Uterus (tissue), 4 donors: Measurements from ENCODE around the gene NDUFS7. TPM values are rescaled to one million over a fixed set of nuclear protein-coding genes. Genes with fewer than 3 reads are reported as not detected.

Source experiments
- DNase-seq, 2 donors: peaks; one replicate each; pipeline ENCODE4 v3.0.0-alpha.2; 2019 to 2020
- H3K27ac ChIP-seq, 2 donors: fragments of 200-600 bp; sonication (generic); 1 replicate in 1 of 2; 2 replicates in 1 of 2; pipeline ENCODE4 v1.5.1; 2016 to 2018
- H3K27me3 ChIP-seq, 2 donors: fragments of 200-600 bp; sonication (generic); one replicate each; pipeline ENCODE4 v1.5.1; 2018 to 2019; ENCODE audit warnings: control low read depth in 1 of 2
- H3K36me3 ChIP-seq, 2 donors: fragments of 200-600 bp; sonication (generic); one replicate each; pipeline ENCODE4 v1.5.1; 2019; ENCODE audit warnings: control low read depth in 1 of 2
- H3K4me1 ChIP-seq, 2 donors: fragments of 200-600 bp; sonication (generic); one replicate each; pipeline ENCODE4 v1.5.1; 2018 to 2019; ENCODE audit warnings: control low read depth in 1 of 2
- H3K4me3 ChIP-seq, 2 donors: fragments of 200-600 bp; sonication (generic); 1 replicate in 1 of 2; 2 replicates in 1 of 2; pipeline ENCODE4 v1.5.1; 2018 to 2019; ENCODE audit warnings: mild to moderate bottlenecking in 1 of 2
- H3K9me3 ChIP-seq, 2 donors: fragments of 200-600 bp; sonication (generic); one replicate each; pipeline ENCODE4 v1.5.1; 2019; ENCODE audit warnings: control low read depth in 1 of 2
- POLR2A ChIP-seq, 2 donors: fragments of 450-650 bp; IDR thresholded peaks; one replicate each; pipeline ENCODE4 v1.6.1; 2016; ENCODE audit warnings: antibody characterized with exemption in 2 of 2, mild to moderate bottlenecking in 1 of 2, moderate library complexity in 1 of 2
- intact Hi-C: fragments of 100-400 bp; cut with DNase I; formaldehyde crosslinking; loops from one replicate; pipeline ENCODE4 v1.15.1; 2023; ENCODE audit warnings: low total_unique reads
- total RNA-seq, 4 donors: library from RNA; depleted of rRNA in 3 of 4; stranded (reverse); fragments of >200 nt in 3 of 4; gene quantifications; one replicate each; pipeline versions ENCODE4 v1.1.0 to v1.2.4, GENCODE V29; 2014 to 2023
- TF ChIP-seq, protein P1 (sequence below), 4 experiments: fragments of 200-600 bp in 2 of 4; fragments of 450-650 bp in 2 of 4; sonication (generic) in 2 of 4; IDR thresholded peaks; one replicate each; pipeline ENCODE4 v1.5.1; 2016 to 2019; ENCODE audit warnings: antibody characterized with exemption in 4 of 4, mild to moderate bottlenecking in 2 of 4, moderate library complexity in 1 of 4
- donor health status: DM: yes; HTN: yes; CAD: no.

Gene NDUFS7
- total RNA-seq, 4 donors from 2014 or later: 39.2 to 65.5 (median 42.1) TPM

DNA sequence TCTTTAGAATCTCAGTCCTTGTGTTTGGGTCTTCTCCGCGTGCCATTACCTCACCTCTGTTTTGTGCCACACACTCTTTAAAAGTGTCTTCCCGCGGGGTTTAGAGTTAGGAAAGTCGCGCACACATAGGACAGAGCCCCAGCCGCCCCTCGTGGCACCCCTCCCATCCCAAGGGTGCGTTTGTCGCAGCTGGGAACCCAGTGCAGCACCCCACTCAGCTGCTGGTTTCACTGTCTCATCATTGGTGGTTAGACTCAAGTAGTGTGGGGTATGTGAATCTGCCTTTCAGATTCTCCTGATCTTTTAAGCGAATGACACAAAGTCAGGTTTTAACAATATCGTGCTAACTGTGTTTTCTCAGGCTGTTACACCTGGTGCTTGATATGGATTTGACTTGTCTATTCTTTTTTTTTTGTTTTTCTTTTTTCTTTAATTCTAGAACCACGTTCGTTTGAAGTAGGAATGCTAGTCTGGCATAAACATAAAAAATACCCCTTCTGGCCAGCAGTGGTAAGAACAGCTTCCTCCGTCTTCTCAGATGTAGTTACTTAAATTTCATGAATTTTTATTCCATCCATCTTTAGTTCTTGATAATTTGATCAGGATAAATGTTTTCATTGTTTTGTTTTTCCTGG, 19.5 kb upstream of the NDUFS7 start:
- Histone ChIP-seq H3K27ac (no peak overlapping the region), H3K4me1 (peaks cover 17 to 18% of the 10 kb centered on the region in 2 donors), H3K4me3 (no peak overlapping the region), H3K9me3 (no peaks in the 10 kb centered on the region), H3K27me3 (no peaks in the 10 kb centered on the region), H3K36me3 (no peaks in the 10 kb centered on the region)
- TF ChIP-seq, protein P1, sequence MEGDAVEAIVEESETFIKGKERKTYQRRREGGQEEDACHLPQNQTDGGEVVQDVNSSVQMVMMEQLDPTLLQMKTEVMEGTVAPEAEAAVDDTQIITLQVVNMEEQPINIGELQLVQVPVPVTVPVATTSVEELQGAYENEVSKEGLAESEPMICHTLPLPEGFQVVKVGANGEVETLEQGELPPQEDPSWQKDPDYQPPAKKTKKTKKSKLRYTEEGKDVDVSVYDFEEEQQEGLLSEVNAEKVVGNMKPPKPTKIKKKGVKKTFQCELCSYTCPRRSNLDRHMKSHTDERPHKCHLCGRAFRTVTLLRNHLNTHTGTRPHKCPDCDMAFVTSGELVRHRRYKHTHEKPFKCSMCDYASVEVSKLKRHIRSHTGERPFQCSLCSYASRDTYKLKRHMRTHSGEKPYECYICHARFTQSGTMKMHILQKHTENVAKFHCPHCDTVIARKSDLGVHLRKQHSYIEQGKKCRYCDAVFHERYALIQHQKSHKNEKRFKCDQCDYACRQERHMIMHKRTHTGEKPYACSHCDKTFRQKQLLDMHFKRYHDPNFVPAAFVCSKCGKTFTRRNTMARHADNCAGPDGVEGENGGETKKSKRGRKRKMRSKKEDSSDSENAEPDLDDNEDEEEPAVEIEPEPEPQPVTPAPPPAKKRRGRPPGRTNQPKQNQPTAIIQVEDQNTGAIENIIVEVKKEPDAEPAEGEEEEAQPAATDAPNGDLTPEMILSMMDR (IDR thresholded peaks at IDR 0.05): no peak
- no peak for TF ChIP-seq POLR2A (IDR thresholded peaks at IDR 0.05)
- no peak for DNase-seq
- intact Hi-C loops: no loop called here

DNA sequence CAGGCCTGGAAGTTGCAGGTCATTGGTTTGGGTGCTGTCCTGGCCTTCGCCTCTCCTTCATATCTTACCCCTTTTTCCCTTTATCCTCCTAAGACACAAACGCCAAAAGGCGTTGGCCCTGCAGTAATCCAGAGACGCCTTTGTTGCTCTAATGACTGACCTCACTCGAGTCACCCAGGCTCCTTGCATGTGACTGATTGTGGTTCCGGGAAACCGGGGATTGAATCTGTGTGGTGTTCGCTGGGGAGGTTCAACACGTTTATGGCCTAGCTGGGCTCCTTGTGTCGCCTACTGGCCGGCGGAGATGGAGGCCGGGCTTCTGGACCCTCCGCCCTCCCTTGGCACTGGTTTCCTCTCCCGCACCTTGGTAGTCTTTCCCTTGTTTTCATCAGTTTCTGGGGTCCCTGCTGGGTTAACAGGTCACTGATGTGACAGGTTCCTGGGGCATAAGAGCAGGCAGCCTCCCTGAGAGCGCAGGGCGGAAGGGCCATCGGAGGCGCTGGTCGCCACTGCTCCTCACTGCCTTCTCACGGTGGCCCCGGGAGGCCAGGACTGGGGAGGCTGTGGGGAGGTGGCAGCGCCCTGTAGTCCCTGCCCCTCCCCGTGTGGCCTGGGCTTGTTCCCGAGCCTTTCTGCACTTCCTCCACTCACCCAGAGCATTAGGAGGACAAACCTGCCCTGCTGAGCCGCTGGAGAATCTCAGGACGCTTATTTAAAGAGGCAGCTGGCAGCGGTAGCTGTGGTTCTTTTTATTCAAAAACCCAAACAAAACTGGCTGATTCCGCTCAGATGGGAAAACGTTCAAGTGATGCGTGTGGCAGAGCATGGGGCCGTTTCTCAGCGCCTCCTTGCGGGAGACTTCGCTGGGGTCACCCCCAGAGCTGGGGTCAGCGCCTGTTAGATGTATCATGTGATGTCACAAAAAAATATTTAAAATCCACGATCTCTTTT, 18.1 kb upstream of the NDUFS7 start:
- intact Hi-C loops: no loop called here
- no peaks in the 10 kb centered on the region for H3K36me3 ChIP-seq
- TF ChIP-seq, protein P1 (IDR thresholded peaks at IDR 0.05): no peak
- no peak for TF ChIP-seq POLR2A (IDR thresholded peaks at IDR 0.05)

DNA sequence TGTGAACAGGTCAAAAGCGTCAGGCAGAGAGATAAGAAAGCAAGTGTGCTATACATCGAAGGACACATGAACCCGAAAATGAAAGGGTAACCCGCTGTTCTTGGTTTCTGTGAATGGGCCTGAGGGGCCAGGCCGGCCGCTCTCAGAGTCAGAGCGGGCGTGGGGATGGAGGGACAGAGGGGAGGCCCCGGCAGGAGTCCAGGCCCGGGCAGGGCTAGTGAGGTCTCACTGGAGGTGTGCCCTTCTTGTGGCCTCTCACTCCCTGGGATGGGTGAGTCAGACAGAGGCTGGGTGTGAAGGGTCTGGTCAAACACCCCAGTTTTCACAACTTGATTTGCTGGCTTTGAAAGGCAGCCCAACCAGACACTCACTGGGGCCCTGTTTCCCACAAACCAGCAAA, 17.4 kb upstream of the NDUFS7 start:
- peaks cover 9 to 11% of the 10 kb centered on the region in 2 donors for H3K4me1 ChIP-seq
- no peaks in the 10 kb centered on the region for H3K27me3 ChIP-seq
- H3K36me3 ChIP-seq: no peaks in the 10 kb centered on the region
- H3K4me3 ChIP-seq: no peak overlapping the region
- H3K27ac ChIP-seq: no peak overlapping the region
- TF ChIP-seq, protein P1 (IDR thresholded peaks at IDR 0.05): no peak
- intact Hi-C loops: no loop called here
- no peak for DNase-seq
- H3K9me3 ChIP-seq: no peaks in the 10 kb centered on the region

More for the DNA sequence above, 18.1 kb upstream of the NDUFS7 start:
- Histone ChIP-seq H3K27me3 (no peaks in the 10 kb centered on the region), H3K9me3 (no peaks in the 10 kb centered on the region), H3K4me1 (peaks cover 14 to 15% of the 10 kb centered on the region in 2 donors), H3K27ac (no peak overlapping the region), H3K4me3 (no peak overlapping the region)
- no peak for DNase-seq

DNA sequence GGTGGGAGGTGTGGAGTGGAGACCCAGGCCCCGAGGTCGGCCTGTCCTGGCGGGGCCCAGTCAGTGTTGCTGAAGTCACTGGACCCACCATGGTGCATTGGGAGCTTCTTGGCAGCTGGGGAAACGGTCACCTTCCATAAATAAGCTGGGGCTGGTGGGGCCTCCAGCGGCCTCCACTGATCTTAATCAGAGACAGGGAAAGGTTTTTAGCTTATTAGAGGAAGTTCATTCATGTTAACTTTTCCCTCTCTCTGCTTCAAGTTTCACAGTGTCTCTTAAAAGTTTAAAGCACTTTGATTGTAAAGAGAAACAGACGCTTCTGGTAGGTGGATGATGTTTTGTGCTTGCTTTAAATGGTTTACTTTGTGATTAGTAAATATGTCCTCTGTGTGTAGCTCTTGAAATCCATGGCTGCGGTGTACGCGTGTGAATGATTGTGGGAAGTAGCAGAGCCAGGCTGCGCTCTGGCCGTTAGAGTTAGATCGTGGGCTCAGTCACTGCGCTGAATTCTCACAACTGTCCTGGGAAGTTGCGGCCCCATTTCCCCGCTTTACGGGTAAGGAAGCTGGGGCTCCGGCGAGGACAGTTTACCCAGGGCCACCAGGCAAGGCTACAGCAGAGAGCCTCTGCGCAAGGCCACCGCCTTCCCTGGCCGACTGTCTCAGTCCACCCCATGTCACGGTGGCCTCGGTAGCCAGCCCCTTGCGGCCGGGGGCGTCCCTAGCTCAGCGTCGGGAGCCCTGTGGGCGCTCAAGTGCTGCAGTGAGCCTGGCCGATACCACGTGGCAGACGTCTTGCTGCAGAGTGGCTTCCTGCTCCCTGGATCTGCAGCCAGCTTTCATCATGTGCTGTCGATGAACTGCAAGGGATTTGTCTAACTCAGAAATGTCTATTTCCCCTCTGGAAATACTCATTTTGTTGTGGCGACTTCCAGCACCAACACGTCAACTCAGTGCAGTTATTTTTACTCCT, 16.5 kb upstream of the NDUFS7 start:
- no peaks in the 10 kb centered on the region for H3K9me3 ChIP-seq
- H3K27ac ChIP-seq: no peak overlapping the region
- H3K4me3 ChIP-seq: no peak overlapping the region
- H3K36me3 ChIP-seq: no peaks in the 10 kb centered on the region
- peaks cover 1 to 2% of the 10 kb centered on the region in 2 donors for H3K4me1 ChIP-seq
- no peaks in the 10 kb centered on the region for H3K27me3 ChIP-seq
- DNase-seq: no peak
- no peak for TF ChIP-seq POLR2A (IDR thresholded peaks at IDR 0.05)
- TF ChIP-seq, protein P1 (IDR thresholded peaks at IDR 0.05): no peak
- intact Hi-C loops: no loop called here
